Measurements from ENCODE around the gene OTOS.

The OTOS gene

GRCh38 chr2:240140511-240140910 is at the start of gene OTOS:
TSS of gene OTOS (minus strand) at chr2:240140658. CDS start at chr2:240140326, 332 bp downstream.
- no peak for DNase-seq (ENCODE audit: low spot score)

- no peak for DNase-seq (ENCODE audit: low spot score)
Measured at GRCh38 chr2:240189686-240190085, 49.2 kb upstream of the OTOS start.

DNA sequence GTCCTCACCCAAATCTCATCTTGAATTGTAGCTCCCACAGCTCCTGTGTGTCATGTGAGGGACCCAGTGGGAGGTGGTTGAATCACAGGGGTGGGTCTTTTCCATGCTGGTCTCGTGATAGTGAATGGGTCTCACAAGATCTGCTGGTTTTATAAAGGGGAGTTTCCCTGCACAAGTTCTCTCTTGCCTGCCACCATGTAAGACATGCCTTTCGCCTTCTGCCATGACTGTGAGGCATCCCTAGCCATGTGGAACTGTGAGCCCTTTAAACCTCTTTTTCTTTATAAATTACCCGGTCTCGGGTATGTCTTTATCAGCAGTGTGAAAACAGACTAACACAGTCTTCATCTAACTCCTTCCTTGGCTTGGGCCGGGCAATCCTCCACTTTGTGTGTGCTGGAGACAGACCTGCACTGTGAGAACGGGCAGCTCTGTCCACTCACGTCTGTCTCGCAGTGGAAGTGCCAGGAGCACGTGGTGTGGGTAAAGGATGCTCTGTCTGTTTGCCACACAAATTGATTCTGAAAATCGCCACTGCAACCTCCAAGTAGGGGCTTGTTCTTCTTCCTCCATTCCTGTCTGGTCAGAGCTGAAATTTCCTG is 47.6 kb upstream of the OTOS start:
- DNase-seq (ENCODE audit: low spot score), result no peak

- no peak for DNase-seq (ENCODE audit: low spot score)
Measured at GRCh38 chr2:240186191-240186725, 45.8 kb upstream of the OTOS start.

GRCh38 chr2:240184656-240185055 is 44.2 kb upstream of the OTOS start:
- DNase-seq (ENCODE audit: low spot score), result no peak

DNA sequence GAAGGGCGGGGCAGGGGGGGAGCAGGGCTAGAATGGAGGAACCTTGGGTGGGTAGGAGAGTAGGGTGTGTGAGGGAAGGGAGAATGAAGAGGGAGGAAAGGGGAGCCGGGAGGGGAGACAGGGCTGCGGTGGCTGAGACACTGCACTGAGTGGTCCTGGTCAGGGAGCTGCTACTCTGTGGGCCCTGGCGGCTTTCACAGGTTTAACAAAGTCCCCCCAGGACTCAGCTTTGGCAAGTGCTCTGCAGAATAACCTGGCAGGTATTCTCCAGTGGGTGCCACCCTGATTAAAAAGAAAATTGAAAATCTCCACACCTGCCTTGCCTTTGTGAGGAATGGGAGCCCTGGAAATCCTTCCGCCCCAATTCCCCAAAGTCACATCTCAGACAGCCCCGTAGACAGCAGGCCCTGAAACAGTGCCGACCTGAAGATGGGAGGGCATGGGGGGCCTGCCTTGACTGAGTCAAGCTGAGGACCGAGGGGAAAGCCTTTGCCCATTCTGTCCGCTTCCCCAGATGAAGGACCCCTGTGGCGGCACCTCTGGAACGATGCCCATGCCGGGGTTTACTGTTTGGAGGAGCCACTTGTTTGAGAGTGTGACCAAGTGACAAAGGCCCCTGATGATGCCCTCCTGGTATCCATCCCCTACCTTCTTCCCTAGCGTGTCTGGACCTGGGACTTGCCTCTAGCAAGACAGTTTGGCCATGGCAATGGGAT is 43.6 kb upstream of the OTOS start:
- no peak for DNase-seq (ENCODE audit: low spot score)

DNA sequence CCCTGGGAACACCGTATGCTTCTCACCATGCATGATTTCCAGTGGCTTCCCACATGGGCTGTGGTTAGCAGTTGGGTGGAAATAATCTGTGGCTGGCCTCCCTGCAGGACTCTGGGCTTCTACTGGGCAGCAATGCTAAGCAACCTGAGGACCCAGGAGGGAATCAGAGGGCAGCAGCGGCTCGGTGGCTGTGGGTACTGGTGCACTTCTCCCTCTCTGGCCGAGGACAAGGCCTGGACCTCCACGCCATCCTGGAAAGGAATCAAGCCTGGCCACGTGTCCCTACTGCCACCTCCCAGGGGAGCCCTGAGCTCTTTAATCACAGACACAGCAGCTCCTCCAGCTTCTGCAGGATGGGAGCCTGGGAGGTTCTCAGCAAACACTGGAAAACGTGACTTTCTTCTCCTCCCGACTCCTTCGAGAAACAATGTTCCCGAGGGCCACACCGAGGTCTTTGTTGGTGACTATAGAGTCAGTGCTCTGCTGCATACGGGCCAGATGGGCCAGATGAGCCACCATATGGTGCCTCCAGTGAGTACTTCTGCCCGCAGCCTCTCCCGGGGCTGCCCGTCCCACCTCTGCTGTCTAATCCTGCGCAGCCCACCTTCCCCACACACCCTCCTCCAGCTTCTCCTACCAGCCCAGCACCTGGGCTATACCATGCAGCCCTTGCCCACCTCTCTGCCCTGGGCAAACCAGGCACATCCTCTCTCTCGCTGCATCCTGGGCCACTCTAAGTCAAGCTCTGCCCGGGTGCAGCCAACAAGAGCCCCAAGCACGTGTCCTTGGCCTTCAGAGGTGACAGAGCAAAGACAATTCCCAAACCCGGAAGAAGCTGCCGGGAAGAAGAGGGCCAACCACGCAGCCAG is 42.8 kb upstream of the OTOS start:
- no peak for DNase-seq (ENCODE audit: low spot score)

DNA sequence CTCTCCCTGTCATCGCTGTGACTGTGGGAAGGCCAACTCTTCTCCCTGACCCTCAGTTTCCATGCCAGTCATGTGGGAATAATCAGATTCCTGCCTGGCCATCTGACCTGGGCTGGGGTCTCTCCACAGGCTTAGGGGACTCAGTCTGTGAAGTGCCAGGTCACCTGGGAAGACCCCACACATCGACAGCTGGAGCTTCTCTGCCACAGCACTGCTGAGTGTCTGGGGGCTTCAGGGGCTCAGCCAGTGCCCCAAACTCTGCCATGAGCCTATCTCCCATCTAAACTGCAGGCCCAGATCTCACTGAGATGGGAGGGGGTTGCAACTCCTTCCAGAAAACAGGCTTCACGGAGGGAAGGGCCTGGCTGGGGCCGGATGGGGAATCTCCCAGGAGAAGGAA is 42.0 kb upstream of the OTOS start:
- DNase-seq (ENCODE audit: low spot score), result no peak

DNA sequence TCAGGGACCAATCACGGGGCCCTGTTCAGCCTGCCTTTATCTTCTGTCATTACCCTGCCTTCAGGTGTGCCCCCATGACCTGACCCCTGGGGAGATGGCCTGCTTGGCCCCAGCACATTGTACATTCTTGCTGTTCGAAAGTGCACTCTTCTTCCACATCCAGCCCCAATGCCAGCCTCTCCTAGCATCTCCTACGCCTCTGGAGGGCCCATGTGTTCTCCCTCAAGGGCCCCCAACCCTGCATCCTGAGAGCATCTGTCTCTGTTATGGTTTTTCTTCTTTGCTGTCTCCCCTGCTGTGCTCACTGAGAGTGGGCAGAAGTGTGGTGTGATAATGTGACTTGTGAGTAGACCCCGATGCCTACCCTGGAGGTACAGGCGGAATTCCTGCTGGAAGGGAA is 41.5 kb upstream of the OTOS start:
- no peak for DNase-seq (ENCODE audit: low spot score)

- DNase-seq (ENCODE audit: low spot score), result no peak
Measured at GRCh38 chr2:240179941-240180666, 39.6 kb upstream of the OTOS start.

DNA sequence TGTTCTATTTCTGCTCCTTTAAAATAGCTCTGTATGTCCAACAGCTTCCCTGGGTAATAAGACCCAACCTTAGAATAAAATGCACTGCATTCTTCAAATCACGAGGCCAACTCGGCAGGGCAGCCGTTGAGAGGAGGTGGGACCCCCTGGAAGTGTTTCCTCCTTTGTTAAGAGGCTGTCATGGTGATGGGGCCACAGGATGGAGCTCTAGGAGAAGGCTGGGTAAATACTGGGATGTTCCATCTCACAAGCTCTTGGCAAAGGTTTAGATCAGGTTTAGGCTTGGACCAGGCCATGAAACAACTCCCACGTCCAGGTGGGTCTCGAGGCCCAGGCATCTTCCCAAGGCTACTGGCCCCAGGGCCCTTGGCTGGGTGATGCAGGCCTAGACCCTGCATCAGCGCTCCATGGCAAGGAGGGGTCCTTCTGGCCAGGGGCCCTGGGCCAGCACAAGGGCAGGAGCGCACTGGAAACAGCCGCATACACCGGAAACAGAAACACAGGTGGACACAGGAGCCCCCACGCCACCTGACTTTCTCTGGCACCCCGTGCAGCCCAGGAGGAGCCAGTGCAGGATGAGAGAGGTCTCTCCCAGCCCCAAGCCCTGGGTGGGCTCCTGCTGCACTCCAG is 38.8 kb upstream of the OTOS start:
- no peak for DNase-seq (ENCODE audit: low spot score)

DNA sequence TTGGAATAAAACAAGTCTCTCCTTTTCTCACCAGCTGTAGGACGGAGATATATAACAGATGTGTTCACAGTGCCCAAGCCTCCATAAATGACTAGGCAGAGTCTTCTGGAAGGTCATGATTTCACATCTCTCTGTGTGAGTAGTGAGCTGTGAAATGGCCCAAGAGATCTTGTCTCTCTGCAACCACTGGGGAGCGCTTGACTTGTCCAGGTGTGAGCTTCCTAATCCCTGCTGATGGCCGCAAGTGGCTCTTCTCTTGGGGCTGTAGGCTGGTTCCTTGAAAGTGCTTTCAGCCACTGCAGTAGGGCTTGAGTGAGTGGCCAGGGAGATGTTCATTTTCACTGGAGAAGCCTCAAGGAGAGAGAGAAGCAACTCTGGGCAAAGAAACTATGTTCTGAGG is 38.1 kb upstream of the OTOS start:
- DNase-seq (ENCODE audit: low spot score), result no peak

DNA sequence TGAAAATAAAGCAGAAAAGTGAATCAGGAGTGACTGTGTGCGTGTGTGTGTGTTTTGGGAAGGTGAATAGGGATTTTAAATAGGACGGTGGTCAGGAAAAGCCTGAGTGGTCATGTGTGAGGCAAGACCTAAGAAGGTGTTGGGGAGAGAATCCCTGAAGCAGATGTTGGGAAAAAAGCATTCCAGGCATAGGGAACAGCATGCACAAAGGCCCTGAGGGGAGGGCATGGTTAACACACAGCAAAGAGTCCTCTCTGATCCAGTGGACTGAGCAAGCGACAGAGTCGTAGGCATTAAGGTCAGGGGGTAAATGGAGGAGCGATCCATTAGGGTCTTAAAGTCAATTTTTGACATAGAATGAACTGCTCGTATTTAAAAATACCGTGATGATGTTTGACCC is 34.0 kb upstream of the OTOS start:
- no peak for DNase-seq (ENCODE audit: low spot score)

DNA sequence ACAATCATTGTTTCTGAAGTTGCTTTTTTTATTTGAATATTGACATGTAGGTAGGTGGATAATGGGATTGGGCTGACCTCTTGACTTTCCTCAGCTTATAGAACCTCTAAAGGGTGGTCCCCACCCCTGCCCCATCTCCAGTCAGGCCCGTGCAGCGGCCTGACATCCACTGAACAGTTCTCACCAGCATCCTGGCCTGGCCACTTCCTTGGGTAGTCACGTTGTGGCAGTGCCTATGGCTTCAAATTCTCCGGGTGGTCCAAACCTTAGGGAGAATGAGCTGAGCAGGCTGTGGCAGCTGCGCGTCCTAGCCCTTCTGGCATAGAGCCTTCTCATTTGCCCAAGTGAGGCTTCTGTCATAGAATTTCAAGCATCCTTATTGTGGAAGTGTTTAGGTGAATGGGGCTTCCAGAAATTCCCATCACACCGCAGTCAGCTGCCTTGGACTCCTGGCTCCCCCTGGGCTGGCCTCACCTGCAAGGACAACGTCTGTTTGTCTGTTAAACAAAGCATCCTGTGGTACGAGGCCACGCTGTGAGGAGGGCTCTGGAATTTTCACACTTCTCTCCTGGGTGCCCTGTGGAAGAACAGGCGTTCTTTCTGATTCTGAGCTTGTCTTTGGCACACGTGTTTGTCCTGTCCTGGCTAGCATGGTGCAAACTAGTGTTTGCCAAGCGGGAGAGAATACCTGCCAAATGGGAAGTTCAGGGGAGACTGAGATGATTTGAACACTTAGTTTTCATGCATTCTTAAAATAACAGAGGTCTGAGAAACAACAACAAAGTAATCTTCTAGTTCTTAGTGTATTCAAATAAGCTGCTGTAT is 31.8 kb upstream of the OTOS start:
- DNase-seq (ENCODE audit: low spot score), result no peak

- no peak for DNase-seq (ENCODE audit: low spot score)
Measured at GRCh38 chr2:240170883-240171282, 30.4 kb upstream of the OTOS start.

GRCh38 chr2:240170354-240170735 is 29.9 kb upstream of the OTOS start:
- no peak for DNase-seq (ENCODE audit: low spot score)

DNA sequence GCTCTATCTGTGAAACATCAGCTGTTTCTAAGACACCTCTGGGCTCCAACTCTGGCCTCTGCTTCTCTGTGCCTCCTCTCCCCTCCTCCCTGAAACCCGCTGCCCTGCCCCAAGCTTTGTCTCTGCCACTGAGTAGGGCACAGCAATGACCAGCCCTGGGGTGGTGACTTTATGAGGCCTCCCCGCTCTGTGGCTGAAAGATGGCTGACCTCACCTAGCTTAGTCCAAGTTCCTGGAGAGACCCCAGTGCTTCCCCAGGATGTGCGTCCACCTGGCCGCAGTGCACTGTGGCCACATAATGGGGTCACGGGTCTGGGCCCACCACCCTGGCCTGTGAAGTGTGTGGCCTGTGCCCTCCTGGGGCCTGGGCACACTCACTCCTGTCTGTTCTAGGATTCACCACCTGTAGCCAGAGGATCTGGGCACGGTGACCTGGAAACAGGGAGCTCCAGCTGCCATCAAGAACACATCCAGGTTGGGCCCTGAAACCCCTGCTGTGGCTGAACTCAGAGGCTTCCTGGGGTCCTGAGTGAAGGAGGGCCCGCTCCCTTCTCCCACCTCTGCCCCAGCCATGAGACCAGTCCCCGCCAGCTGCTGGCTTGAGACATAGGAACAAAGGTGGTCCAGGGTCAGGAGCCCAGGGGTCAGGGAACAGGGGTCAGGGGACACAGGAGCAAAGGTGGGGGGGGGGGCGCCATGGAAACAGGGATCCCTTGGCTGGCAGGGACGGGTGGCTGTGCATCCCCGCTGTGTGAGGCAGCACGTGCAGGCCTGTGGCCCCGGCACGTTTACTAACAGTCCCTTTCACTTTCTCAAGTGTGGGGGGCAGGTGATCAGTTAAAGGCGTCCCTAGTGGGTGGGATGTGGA is 29.3 kb upstream of the OTOS start:
- no peak for DNase-seq (ENCODE audit: low spot score)

- no peak for DNase-seq (ENCODE audit: low spot score)
Measured at GRCh38 chr2:240168546-240169361, 28.3 kb upstream of the OTOS start.

- no peak for DNase-seq (ENCODE audit: low spot score)
Measured at GRCh38 chr2:240168041-240168440, 27.6 kb upstream of the OTOS start.
